Prostate gland (tissue), 2 donors: Measurements from ENCODE around the gene CARMIL1.

ENCODE experiments used
- POLR2A ChIP-seq: fragments of 450-650 bp; IDR thresholded peaks from one replicate; pipeline ENCODE4 v1.6.1; 2016; ENCODE audit warnings: antibody characterized with exemption, mild to moderate bottlenecking
- POLR2AphosphoS5 ChIP-seq: sonication (generic); formaldehyde crosslinking; IDR thresholded peaks from one replicate; pipeline ENCODE4 v1.6.1; 2017; ENCODE audit warnings: antibody characterized with exemption
- TF ChIP-seq, protein P1 (sequence below), 4 experiments: fragments of 200-600 bp in 2 of 4; fragments of 450-650 bp in 2 of 4; sonication (generic) in 2 of 4; IDR thresholded peaks; 1 replicate in 3 of 4; 2 replicates in 1 of 4; pipeline ENCODE4 v1.5.1; 2016 to 2019; ENCODE audit warnings: antibody characterized with exemption in 4 of 4, mild to moderate bottlenecking in 2 of 4, moderate library complexity in 2 of 4

DNA sequence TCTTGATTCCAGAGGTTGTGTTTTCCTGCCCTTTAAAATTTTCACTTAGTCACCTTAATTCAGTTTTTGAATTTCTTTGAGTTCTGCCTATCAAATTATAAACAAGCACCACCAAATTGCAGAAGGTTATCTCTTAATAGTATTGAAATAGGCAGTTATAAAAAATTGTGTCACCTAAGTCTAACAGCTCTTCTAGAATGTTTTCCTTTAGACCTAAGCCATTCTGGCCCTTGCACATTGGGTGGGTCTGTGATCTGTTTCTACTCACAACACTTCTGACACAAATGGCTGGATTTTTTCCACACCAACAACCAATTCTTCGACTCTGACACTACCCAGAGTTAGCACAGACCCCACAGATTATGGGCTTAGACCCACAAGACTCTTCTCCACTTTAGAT, 101.9 kb downstream of the CARMIL1 start:
- TF ChIP-seq, protein P1, sequence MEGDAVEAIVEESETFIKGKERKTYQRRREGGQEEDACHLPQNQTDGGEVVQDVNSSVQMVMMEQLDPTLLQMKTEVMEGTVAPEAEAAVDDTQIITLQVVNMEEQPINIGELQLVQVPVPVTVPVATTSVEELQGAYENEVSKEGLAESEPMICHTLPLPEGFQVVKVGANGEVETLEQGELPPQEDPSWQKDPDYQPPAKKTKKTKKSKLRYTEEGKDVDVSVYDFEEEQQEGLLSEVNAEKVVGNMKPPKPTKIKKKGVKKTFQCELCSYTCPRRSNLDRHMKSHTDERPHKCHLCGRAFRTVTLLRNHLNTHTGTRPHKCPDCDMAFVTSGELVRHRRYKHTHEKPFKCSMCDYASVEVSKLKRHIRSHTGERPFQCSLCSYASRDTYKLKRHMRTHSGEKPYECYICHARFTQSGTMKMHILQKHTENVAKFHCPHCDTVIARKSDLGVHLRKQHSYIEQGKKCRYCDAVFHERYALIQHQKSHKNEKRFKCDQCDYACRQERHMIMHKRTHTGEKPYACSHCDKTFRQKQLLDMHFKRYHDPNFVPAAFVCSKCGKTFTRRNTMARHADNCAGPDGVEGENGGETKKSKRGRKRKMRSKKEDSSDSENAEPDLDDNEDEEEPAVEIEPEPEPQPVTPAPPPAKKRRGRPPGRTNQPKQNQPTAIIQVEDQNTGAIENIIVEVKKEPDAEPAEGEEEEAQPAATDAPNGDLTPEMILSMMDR (IDR thresholded peaks at IDR 0.05) = no peak
- TF ChIP-seq POLR2AphosphoS5 (no peak), POLR2A (no peak)
